Hepatocyte (in vitro differentiated cells): ENCODE measurements around the gene GSC2.
A peak's percentile ranks its signal among the peaks of the same experiment; 100 is the strongest.

ENCODE experiments used
- EZH2 ChIP-seq: fragments of 200-600 bp; sonication (generic); IDR thresholded peaks from 2 replicates; pipeline ENCODE4 v1.6.1; 2016; ENCODE audit warnings: antibody characterized with exemption, mild to moderate bottlenecking, borderline replicate concordance
- EZH2phosphoT487 ChIP-seq: fragments of 200-600 bp; sonication (generic); IDR thresholded peaks from one replicate; pipeline ENCODE4 v1.6.1; 2018; ENCODE audit warnings: antibody characterized with exemption, mild to moderate bottlenecking, low read depth, moderate library complexity; ENCODE audit not compliant: unreplicated experiment, severe bottlenecking
- TF ChIP-seq, protein P1 (sequence below): fragments of 200-600 bp; sonication (generic); IDR thresholded peaks from 2 replicates; pipeline ENCODE4 v1.5.1; 2016; ENCODE audit warnings: antibody characterized with exemption, mild to moderate bottlenecking; ENCODE audit not compliant: poor library complexity

DNA sequence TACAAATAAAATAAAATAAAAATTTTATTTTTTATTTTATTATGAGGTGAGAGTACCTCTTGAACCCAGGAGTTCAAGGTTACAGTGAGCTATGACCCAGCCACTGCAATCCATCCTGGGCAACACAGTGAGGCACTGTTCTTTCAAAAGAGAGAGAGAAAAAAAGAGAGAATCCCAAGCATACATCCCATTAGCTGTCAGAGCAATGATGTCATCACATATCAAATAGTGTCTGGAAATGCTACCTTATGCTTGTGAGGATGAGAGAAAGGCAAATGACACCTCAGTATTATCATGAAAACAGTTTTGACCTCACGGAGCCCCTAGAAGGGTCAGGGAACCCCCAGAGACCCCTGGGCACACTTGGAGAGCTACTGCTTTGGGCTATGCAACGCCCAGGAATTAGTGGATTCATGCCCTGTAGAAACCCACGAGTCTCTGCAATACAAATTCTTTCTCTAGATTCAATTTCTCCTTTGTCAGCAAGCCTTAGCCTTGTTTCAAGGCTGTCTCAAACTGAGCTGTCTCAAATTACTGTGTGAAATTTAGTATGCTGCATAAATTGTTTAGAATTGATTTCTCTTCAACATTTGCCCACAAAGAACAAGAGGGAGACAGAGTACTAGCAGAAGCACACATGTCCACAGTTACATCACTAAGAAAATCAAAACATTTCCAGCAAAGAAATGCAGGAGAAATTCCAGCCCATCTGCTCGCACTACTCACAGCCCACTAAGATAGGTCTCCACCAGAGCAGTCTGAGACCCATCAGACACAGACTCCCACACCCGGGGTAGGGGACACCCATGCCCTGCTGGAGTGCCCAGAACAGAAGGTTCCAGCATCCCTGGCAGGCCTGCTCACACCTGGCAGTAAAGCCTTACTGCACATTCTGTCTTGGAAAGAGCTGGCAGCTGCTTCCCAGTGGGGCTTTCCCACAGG, 45.9 kb downstream of the GSC2 start:
- TF ChIP-seq EZH2 (no peak), EZH2phosphoT487 (no peak)
- TF ChIP-seq, protein P1, sequence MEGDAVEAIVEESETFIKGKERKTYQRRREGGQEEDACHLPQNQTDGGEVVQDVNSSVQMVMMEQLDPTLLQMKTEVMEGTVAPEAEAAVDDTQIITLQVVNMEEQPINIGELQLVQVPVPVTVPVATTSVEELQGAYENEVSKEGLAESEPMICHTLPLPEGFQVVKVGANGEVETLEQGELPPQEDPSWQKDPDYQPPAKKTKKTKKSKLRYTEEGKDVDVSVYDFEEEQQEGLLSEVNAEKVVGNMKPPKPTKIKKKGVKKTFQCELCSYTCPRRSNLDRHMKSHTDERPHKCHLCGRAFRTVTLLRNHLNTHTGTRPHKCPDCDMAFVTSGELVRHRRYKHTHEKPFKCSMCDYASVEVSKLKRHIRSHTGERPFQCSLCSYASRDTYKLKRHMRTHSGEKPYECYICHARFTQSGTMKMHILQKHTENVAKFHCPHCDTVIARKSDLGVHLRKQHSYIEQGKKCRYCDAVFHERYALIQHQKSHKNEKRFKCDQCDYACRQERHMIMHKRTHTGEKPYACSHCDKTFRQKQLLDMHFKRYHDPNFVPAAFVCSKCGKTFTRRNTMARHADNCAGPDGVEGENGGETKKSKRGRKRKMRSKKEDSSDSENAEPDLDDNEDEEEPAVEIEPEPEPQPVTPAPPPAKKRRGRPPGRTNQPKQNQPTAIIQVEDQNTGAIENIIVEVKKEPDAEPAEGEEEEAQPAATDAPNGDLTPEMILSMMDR: peak; percentile 12
